Esophagus mucosa (tissue), 1 donor: ENCODE measurements around the gene RABGAP1L. TPM values are rescaled to one million over a fixed set of nuclear protein-coding genes. Genes with fewer than 3 reads are reported as not detected.

Experiments
- ATAC-seq: fragments of 200-7000 bp; cut with Tn5 transposase; one replicate; pipeline ENCODE4 v1.9.1; 2020
- total RNA-seq: library from RNA; stranded (reverse); gene quantifications from one replicate; pipeline ENCODE4 v1.2.4, GENCODE V29; 2023
- donor health status: DM: yes; HTN: yes; CAD: no.

The RABGAP1L gene
- total RNA-seq, 1 donor from 2014 or later: 25.3 TPM

GRCh38 chr1:174200746-174201145, 41.4 kb downstream of the RABGAP1L start:
- ATAC-seq: no peak

DNA sequence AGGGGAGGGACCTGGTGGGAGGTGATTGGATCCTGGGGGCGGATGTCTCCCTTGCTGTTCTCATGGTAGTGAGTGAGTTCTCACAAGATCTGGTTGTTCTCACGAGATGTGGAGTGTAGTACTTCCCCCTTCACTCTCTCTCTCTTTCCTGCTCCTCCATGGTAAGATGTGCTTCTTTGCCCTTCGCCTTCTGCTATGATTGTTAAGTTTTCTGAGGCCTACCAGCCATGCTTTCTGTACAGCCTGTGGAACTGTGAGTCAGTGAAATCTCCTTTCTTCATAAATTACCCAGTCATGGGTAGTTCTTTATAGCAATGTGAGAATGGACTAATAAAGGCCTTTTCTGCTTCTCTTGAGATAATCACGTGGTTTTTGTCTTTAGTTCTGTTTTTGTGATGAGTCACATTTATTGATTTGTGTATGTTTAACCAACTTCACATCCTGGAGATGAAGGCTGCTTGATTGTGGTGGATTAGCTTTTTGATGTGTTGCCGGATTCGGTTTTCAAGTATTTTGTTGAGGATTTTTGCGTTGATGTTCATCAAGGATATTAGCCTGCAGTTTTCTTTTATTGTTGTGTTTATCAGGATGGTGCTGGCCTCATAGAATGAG, 45.5 kb downstream of the RABGAP1L start:
- ATAC-seq: no peak

DNA sequence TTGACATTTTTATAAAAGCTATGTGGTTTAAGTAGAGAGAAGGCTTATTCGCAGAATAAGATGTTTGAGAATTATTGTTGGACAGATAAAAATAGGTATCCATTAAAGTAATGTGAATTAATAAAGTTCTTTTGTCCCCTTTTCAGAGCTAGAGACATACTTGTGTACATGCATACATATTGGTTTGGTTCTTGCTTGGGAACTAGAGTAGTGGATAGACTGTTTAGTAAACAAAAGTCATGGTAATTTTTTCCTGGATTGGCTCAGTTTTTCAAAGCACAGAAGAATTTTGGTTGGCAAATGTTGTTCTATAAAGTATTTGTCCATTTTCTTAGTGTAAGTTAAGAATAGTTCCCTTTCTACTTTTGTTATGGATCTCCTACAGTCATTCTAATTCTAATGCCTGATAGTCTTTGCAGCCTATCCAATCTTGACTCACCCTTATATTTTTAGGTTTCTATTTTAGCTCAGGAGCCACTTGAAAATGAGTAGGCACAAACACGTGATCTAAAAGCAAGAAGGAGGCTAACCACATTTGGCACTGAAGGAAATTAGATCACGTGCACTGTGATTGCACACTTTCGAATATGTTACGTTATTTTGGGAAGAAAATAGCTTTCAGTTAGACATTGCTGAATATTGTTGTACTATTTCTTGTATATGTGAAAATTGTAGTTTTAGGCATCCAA, 47.0 kb downstream of the RABGAP1L start:
- no peak for ATAC-seq

DNA sequence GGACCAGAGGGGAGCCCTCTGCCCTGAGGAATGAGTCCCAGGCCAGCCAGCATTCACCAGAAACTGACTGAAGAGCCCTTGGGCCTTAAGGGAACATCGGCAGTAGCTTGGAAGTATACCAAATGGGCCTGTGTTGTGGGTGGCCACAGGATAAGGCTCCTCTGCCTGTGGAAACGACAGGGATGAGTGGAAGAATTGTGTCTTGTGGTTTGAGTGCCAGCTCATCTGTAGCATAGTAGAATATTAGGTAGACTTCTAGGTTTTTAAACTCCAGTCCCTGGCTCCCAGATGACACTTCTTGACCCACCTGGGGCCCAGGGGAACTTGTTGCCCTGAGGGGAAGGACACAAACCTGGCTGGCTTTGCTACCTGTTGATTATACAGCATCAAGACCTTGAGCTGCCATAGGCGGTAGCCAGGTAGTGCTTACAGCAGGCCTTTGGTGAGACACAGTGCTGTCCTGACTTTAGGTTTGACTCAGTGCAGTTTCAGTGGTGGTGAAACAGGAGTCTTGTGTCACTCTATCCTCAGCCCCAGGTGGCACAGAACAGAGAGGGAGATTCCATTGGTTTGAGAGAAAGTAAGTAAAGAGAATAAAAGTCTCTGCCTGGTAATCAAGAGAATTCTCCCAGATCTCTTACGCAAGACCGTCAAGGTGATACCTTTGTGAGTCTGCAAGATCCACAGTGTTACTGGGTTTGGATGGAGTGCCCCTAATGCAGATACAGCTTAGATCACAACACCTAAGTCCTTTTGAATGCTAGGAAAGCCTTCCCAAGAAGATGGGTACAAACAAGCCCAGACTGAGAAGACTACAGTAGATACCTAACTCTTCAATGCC, 50.2 kb downstream of the RABGAP1L start:
- no peak for ATAC-seq

DNA sequence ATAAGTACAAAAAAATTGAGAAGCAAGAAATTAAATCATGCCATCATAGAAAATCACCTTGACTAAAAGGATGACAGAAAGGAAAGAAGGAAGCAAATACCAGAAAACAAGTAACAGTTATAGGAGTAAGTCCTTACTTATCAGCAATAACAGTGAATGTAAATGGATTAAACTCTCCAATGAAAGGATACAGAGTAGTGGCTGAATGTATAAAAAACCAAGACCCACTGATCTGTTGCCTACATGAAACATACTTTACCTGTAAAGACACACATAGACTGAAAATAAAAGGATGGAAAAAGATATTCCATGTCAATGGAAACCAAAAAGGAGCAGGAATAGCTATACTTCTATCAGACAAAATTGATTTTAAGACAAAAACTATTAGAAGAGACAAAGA, 52.2 kb downstream of the RABGAP1L start:
- no peak for ATAC-seq

DNA sequence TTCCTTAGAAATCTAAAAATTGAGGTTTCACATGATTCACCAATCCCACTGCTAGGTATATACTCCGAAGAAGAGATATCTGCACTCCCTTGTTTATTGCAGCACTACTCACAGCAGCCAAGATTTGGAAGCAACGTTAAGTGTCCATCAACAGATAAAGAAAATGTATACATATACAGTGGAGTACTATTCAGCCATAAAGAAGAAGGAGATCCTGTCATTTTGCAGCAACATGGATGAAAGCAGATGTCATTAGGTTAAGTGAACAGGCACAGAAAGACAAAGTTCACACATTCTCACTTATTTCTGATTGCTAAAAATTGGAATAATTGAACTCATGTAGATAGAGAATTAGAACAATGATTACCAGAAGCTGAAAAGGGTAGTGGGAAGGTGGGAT, 56.4 kb downstream of the RABGAP1L start:
- ATAC-seq: no peak

DNA sequence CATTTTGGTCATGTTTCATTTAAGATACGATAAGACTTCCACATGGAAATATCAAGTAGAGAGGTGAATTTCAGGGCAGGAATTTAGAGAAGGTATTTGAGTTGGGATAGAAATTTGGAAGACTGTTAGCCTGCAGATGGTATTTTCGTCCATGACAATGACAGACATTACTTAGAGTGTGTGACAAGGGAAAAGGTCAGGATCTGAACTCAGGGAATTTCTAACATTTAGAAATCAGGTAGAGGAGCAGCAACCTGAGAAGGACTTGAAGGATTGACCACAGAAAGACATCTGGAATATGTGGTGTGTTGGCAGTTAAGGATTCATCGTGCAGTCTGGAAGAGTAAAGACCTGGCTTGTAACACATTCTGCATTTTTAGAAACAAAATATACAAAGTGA, 57.9 kb downstream of the RABGAP1L start:
- no peak for ATAC-seq

DNA sequence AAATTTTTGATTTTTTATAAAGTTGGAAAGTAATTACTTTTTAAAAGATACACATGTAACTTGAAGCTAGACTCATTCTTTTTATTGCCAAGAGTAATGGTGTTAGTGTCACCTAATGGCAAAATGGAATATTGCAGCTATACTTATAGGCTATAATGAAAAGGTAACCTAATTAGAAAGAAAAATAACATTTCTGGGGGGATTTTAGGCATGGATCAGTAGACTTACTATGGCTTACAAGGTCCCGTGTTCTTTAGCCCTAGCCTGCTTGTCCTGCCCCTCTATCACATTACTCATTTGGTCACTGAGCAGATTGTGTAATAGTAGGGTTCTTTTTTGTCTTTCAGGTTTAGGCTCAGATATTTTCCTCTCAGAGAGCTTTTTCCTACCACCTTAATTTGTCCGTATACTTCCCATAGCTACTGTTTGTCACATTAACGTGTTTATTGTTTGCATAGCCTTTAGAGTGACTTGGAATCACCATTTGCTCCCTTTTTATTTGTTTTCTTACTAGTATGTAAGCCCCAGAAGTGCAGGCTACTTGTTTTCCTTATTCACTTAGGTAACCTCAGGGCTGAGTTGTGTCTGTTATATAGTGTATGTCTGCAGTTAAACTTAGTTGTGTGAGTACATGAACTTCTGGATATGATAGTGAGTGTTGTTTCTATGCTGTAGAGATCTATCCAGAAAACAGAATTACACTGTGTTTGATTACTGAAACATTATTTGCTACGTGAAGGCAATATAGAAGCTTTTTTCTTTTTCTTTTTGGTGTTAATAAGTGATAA, 58.7 kb downstream of the RABGAP1L start:
- ATAC-seq: peak; percentile 50

DNA sequence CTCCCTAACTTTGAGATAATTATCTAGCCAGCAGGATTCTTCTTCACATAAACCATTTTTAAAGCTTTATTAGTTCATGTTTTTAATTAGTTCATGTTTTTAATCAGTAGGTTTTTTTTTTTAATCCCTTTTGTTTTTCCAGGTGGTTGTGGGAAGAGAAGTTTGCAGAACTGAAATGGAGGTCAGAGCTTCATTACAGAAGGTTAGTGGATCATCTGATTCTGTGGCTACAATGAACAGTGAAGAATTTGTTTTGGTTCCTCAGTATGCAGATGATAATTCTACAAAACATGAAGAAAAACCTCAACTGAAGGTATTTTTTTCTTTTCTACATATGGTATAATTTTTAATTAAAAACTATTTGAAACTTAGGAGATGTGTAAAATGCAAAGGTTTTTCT, 59.7 kb downstream of the RABGAP1L start:
- ATAC-seq: no peak

- ATAC-seq: no peak
Observed at GRCh38 chr1:174219606-174220370, 60.5 kb downstream of the RABGAP1L start.

- no peak for ATAC-seq
Observed at GRCh38 chr1:174221681-174222080, 62.4 kb downstream of the RABGAP1L start.

DNA sequence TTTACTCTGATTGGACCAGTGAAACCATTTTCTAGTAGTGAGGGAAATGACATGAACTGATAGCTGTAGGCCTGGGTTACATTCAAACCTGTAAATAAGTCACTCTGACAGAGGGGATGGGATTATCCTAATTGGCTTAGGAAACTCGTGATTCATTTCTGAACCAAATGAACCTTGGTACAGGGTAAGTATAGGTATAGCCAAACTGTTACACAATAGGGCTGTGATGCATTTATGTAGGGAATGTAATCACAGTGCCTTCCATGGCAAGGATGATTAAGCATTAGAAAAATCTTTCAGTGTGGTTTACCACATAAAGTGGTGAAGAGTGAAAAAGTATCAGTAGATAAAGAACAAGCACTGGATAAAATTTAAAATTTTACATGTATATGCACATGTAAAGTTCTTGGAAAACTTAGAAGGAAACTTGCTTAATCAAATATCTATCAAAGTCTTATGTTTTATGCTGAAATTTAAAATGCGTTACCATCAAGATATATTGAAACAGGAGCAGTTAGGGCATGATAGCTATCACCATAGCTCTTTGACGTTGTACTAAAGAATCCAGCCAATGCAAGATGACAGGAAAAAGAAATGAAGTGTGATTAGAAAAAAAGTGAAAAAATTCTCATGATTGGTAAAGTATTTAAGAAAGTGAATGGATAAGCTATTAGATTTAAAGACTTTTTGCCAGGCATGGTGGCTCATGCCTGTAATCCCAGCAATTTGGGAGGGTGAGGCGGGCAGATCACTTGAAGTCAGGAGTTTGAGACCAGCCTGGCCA, 63.0 kb downstream of the RABGAP1L start:
- ATAC-seq: peak; percentile 98

DNA sequence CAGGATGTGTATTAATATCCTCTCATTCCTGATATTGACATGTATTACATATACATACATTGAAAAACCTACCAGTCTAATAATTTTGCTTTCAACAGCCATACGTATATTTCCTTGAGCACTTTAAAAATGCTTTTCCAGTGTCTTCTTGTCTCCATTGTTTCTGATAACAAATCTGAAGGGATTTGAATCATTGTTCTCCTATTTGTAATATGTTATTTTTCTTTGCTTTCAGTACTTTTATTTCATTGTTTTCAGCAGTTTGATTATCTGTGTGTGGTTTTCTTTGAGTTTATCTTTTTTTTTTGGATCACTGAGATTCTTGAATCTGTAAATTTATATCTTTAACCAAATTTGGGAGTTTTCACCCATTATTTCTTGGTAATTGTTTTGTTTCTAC, 65.3 kb downstream of the RABGAP1L start:
- no peak for ATAC-seq

- ATAC-seq: no peak
Observed at GRCh38 chr1:174225499-174226204, 66.3 kb downstream of the RABGAP1L start.

- ATAC-seq: no peak
Observed at GRCh38 chr1:174230399-174230798, 71.1 kb downstream of the RABGAP1L start.

- no peak for ATAC-seq
Observed at GRCh38 chr1:174232761-174233160, 73.4 kb downstream of the RABGAP1L start.

DNA sequence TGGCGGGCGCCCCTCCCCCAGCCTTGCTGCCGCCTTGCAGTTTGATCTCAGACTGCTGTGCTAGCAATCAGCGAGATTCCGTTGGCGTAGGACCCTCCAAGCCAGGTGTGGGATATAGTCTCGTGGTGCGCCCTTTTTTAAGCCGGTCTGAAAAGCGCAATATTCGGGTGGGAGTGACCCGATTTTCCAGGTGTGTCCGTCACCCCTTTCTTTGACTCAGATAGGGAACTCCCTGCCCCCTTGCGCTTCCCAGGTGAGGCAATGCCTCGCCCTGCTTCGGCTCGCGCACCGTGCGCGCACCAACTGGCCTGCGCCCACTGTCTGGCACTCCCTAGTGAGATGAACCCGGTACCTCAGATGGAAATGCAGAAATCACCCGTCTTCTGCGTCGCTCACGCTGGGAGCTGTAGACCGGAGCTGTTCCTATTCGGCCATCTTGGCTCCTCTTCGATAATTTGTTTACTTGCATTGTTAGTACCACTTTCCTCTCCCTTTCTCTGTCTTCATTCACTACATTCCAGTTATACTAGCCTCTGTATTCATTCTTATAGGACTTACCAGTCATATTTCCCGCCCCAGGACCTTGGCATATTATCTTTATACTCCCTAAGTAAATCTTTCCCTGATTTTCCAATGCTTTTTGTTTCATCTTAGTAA, 79.7 kb downstream of the RABGAP1L start:
- ATAC-seq: peak; percentile 38

DNA sequence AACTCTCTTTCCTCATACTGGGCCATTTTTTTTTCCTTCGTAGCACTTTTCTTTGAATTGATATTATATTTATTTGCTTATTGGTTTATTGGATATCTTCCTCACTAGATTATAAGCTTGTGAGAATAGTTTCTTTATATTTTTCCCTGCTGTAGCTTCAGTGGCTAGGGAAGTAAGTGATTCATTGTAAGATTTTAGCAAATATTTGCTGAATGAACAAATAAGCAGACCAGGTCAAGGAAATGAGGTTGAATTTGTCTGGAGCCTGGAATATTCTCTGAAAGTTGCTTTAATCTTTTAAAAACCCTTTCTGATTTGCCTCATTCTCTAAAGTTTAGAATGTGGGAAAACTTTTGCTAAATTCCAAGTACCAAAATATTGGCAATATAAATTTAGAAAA, 80.2 kb downstream of the RABGAP1L start:
- ATAC-seq: no peak

GRCh38 chr1:174242856-174243255, 83.5 kb downstream of the RABGAP1L start:
- no peak for ATAC-seq

GRCh38 chr1:174243451-174244000, 84.2 kb downstream of the RABGAP1L start:
- no peak for ATAC-seq
